OCI-LY7 (cell line): ENCODE measurements around the gene USP31.

Experiments used
- EZH2phosphoT487 ChIP-seq: fragments of 200-600 bp; sonication (generic); IDR thresholded peaks from 2 replicates; pipeline ENCODE4 v1.6.1; 2018; ENCODE audit warnings: low read depth, borderline replicate concordance, mild to moderate bottlenecking, mixed run types, antibody characterized with exemption, low read length, moderate library complexity, mixed read lengths
- TF ChIP-seq, protein P1 (sequence below): fragments of 200-600 bp; sonication (generic); conservative IDR thresholded peaks from 2 replicates; pipeline ENCODE4 v1.5.1; 2014; ENCODE audit warnings: mild to moderate bottlenecking, antibody characterized with exemption, low read length, moderate library complexity, mixed read lengths

GRCh38 chr16:23164736-23165135 lies 15.5 kb upstream of the USP31 start:
- TF ChIP-seq, protein P1, sequence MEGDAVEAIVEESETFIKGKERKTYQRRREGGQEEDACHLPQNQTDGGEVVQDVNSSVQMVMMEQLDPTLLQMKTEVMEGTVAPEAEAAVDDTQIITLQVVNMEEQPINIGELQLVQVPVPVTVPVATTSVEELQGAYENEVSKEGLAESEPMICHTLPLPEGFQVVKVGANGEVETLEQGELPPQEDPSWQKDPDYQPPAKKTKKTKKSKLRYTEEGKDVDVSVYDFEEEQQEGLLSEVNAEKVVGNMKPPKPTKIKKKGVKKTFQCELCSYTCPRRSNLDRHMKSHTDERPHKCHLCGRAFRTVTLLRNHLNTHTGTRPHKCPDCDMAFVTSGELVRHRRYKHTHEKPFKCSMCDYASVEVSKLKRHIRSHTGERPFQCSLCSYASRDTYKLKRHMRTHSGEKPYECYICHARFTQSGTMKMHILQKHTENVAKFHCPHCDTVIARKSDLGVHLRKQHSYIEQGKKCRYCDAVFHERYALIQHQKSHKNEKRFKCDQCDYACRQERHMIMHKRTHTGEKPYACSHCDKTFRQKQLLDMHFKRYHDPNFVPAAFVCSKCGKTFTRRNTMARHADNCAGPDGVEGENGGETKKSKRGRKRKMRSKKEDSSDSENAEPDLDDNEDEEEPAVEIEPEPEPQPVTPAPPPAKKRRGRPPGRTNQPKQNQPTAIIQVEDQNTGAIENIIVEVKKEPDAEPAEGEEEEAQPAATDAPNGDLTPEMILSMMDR, result no peak
- TF ChIP-seq EZH2phosphoT487, result no peak
